A673 (cell line): Measurements from ENCODE around the gene GSE1. TPM values are rescaled to one million over a fixed set of nuclear protein-coding genes. Genes with fewer than 3 reads are reported as not detected.

Experiments
- BruUV-seq: library from RNA; stranded (reverse); fragments of 400-500 nt; replicated peaks from 2 replicates; lab custom pipeline; 2021; lab: Mats Ljungman, UMichigan
- CTCF ChIA-PET: fragments of 300-600 bp; sonication (Branson Sonifier 250); formaldehyde crosslinking; loops from one replicate; lab custom pipeline; 2022; ENCODE audit warnings: antibody characterized with exemption; lab: Charles Lee
- POLR2A ChIA-PET: fragments of 300-600 bp; sonication (Branson Sonifier 250); formaldehyde crosslinking; loops from one replicate; lab custom pipeline; 2022; ENCODE audit warnings: antibody characterized with exemption; ENCODE audit not compliant: low non-redundant PET; lab: Charles Lee
- DNase-seq: peaks from one replicate; pipeline ENCODE4 v3.0.0-alpha.2; 2015; ENCODE audit warnings: low spot score
- H3K27ac ChIP-seq: fragments of 200-600 bp; sonication (generic); 2 replicates; pipeline ENCODE4 v1.5.1; 2016; ENCODE audit warnings: mixed run types, low read depth, mild to moderate bottlenecking, mixed read lengths, antibody characterized with exemption, low read length; ENCODE audit not compliant: poor library complexity, severe bottlenecking
- H3K27me3 ChIP-seq: fragments of 200-600 bp; sonication (generic); replicated peaks from 2 replicates; pipeline ENCODE4 v1.6.1; 2017; ENCODE audit warnings: mixed run types, low read depth, mild to moderate bottlenecking, mixed read lengths, antibody characterized with exemption, low read length; ENCODE audit not compliant: insufficient read depth, poor library complexity
- H3K36me3 ChIP-seq: fragments of 200-600 bp; sonication (generic); 2 replicates; pipeline ENCODE4 v1.6.1; 2016; ENCODE audit warnings: mixed run types, mild to moderate bottlenecking, mixed read lengths, antibody characterized with exemption, low read length; ENCODE audit not compliant: insufficient read depth, poor library complexity, severe bottlenecking
- H3K4me1 ChIP-seq: fragments of 200-600 bp; sonication (generic); 2 replicates; pipeline ENCODE4 v1.6.1; 2017; ENCODE audit warnings: mixed run types, mild to moderate bottlenecking, mixed read lengths, antibody characterized with exemption, low read length; ENCODE audit not compliant: insufficient read depth, poor library complexity, severe bottlenecking
- H3K4me3 ChIP-seq: fragments of 200-600 bp; sonication (generic); 2 replicates; pipeline ENCODE4 v1.5.1; 2016; ENCODE audit warnings: low read depth, mixed run types, mild to moderate bottlenecking, mixed read lengths, low read length; ENCODE audit not compliant: poor library complexity, severe bottlenecking
- H3K9me3 ChIP-seq: fragments of 200-600 bp; sonication (generic); 2 replicates; pipeline ENCODE4 v1.6.1; 2016; ENCODE audit warnings: mixed run types, low read depth, mild to moderate bottlenecking, mixed read lengths, antibody characterized with exemption, low read length; ENCODE audit not compliant: poor library complexity, severe bottlenecking
- CTCF ChIP-seq: fragments of 300-800, 200-600 bp; sonication (generic); conservative IDR thresholded peaks from 2 replicates; pipeline ENCODE4 v1.5.1; 2017; ENCODE audit warnings: low read depth, mild to moderate bottlenecking, antibody characterized with exemption, low read length, moderate library complexity, mixed read lengths
- EZH2 ChIP-seq: fragments of 200-600 bp; sonication (generic); IDR thresholded peaks from 2 replicates; pipeline ENCODE4 v1.6.1; 2017; ENCODE audit warnings: borderline replicate concordance, low read depth, mild to moderate bottlenecking, mixed read lengths, antibody characterized with exemption, low read length; ENCODE audit not compliant: poor library complexity, severe bottlenecking
- intact Hi-C: fragments of 100-400 bp; cut with micrococcal nuclease; formaldehyde crosslinking; loops from one replicate; pipeline ENCODE4 v1.10.0; 2022; ENCODE audit not compliant: unreplicated experiment
- total RNA-seq: library from RNA; stranded (reverse); gene quantifications from 2 replicates; pipeline ENCODE4 v1.2.3, GENCODE V29; 2021

Gene GSE1
- total RNA-seq, 1 experiment from 2014 or later = 64.2 TPM

GRCh38 chr16:85709766-85710585 is 96.9 kb downstream of the GSE1 start:
- intact Hi-C loops = loop anchor here (10.0 kb wide), 1 partner anchor 595 kb away; the partner anchor contains the start of gene CIBAR2
- no peaks in the 10 kb centered on the region for H3K4me1 ChIP-seq
- no peaks in the 10 kb centered on the region for H3K27me3 ChIP-seq
- H3K9me3 ChIP-seq = peaks cover 3% of the 10 kb centered on the region
- H3K36me3 ChIP-seq = no peaks in the 10 kb centered on the region
- H3K27ac ChIP-seq = no peak overlapping the region
- CTCF ChIA-PET = no interaction called here
- no peak overlapping the region for H3K4me3 ChIP-seq
- TF ChIP-seq EZH2 (no peak), CTCF (no peak)
- POLR2A ChIA-PET = interaction anchor here (0.5 kb wide), 1 partner anchor 10 kb away, joined by 8 read pairs; no protein-coding TSS in a partner anchor
- no peak for DNase-seq
- no TSS peak for BruUV-seq

GRCh38 chr16:85710732-85711131 is 97.6 kb downstream of the GSE1 start:
- Histone ChIP-seq H3K4me3 (no peak overlapping the region), H3K9me3 (peaks cover 3% of the 10 kb centered on the region), H3K36me3 (no peaks in the 10 kb centered on the region), H3K27me3 (no peaks in the 10 kb centered on the region), H3K4me1 (peaks cover 8% of the 10 kb centered on the region), H3K27ac (no peak overlapping the region)
- intact Hi-C loops = loop anchor here (10.0 kb wide), 1 partner anchor 596 kb away; the partner anchor contains the start of gene CIBAR2
- no peak for TF ChIP-seq EZH2
- no peak for TF ChIP-seq CTCF
- BruUV-seq = no TSS peak
- CTCF ChIA-PET = interaction anchor here (0.7 kb wide), 1 partner anchor 457 kb away, joined by 5 read pairs; no protein-coding TSS in a partner anchor
- no peak for DNase-seq
- POLR2A ChIA-PET = interaction anchor here (0.6 kb wide), 1 partner anchor 20 kb away, joined by 4 read pairs; no protein-coding TSS in a partner anchor

- Histone ChIP-seq H3K9me3 (peaks cover 3% of the 10 kb centered on the region), H3K27ac (no peak overlapping the region), H3K36me3 (no peaks in the 10 kb centered on the region), H3K4me1 (peaks cover 21% of the 10 kb centered on the region), H3K27me3 (no peaks in the 10 kb centered on the region), H3K4me3 (no peak overlapping the region)
- POLR2A ChIA-PET = no interaction called here
- no peak for DNase-seq
- BruUV-seq = no TSS peak
- intact Hi-C loops = loop anchor here (10.0 kb wide), 1 partner anchor 597 kb away; the partner anchor contains the start of gene CIBAR2
- TF ChIP-seq EZH2 (no peak), CTCF (no peak)
- CTCF ChIA-PET = interaction anchor here (0.6 kb wide), 1 partner anchor 18 kb away, joined by 4 read pairs; no protein-coding TSS in a partner anchor
Observed at GRCh38 chr16:85711982-85712587, 99.0 kb downstream of the GSE1 start.
